H1 (cell line): Measurements from ENCODE around the gene PEPD. TPM values are rescaled to one million over a fixed set of nuclear protein-coding genes. Genes with fewer than 3 reads are reported as not detected.

Experiments
- BRCA1 ChIP-seq: IDR thresholded peaks from 2 replicates; pipeline ENCODE4 v1.6.1; 2012; ENCODE audit warnings: low read depth, low read length, improper control_type of control experiment
- polyA plus RNA-seq, 7 experiments: library from polyadenylated mRNA; depleted of rRNA in 3 of 7; stranded (reverse) in 5 of 7; unstranded in 2 of 7; fragments of >200 nt in 5 of 7; fragments of 200-250 nt in 2 of 7; gene quantifications; 1 replicate in 5 of 7; 2 replicates in 1 of 7; 4 replicates in 1 of 7; pipeline versions ENCODE4 v1.2.1 to v1.2.3, GENCODE V29; 2011 to 2013; ENCODE audit warnings: missing spikeins in 2 of 7, mixed read lengths in 2 of 7
- total RNA-seq: library from RNA; stranded (reverse); fragmentation: NEBNext Ultra II Directional; extraction: Animal tissue kit (Norgen Biotek cat#: 25700); gene quantifications from 2 replicates; pipeline ENCODE4 v1.2.1, GENCODE V29; 2021
- TF ChIP-seq, protein P1 (sequence below): IDR thresholded peaks from 2 replicates; pipeline ENCODE4 v1.6.1; 2011; ENCODE audit warnings: low read length, improper control_type of control experiment

Gene PEPD
- total and polyA plus RNA-seq, 2 of the 8 experiments (the other 6 are each of a cell fraction or from before 2014, with no cell fraction given): 84.1 to 178 TPM

DNA sequence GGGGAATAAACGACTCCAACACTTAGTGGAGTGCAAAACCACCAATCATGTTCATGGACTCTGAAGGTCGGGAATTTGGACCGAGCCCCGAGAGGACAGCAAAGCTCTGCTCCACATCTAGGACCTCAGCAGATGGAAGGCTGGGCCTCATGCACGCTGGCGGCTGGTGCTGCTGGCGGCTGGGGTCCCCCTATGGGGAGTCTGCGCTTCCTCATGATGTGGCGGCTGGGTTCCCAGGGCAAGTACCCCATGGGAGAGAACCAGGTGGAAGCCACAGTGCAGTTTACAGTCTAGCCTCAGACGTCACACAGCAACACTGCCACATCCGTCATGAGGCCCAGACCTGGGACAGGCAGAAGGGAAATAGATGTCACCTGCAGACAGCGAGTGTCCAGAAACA is 13.2 kb downstream of the PEPD start (continued):
- TF ChIP-seq, protein P1, sequence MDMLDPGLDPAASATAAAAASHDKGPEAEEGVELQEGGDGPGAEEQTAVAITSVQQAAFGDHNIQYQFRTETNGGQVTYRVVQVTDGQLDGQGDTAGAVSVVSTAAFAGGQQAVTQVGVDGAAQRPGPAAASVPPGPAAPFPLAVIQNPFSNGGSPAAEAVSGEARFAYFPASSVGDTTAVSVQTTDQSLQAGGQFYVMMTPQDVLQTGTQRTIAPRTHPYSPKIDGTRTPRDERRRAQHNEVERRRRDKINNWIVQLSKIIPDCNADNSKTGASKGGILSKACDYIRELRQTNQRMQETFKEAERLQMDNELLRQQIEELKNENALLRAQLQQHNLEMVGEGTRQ: no peak
- no peak for TF ChIP-seq BRCA1
- TF ChIP-seq, all 59 proteins: peak for 0
